ENCODE results near the gene GRID1.

Gene GRID1

DNA sequence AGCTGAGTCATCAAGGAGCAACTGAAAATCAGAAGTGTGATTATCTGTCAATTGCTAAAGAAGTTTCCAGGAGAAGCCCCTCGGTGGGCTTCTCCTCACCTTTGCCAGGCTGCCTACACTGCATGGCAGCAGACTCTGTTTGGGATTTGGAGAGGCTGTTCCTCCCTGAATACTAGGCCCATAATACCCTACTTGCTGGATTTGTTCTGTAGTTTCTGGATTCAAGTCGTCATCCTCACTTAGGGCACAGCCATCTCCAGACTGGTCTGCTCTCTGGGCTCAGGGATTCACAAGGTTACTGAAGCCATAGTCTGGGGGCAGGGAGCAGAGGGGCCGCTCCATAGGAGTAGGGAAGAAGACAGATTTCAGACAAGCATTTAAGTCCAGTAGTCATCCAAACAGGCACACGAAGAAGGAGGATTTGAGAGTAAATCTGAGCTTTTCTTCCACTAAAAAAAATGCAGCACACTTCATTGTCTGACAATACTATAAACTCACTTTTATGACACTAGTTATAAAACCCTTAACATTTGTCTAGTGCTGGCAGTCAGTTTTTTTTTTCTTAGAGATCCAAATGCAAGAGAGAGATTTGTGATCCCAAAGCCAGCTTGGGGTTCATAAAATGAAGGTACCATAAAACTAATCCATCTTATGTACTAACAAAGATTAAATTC lies 723.3 kb downstream of the GRID1 start:
- Histone ChIP-seq H3K9me2 (ENCODE audit: low read depth, low read length) (no peaks in the 10 kb centered on the region), H3K4me3 (ENCODE audit: low read depth, low read length, poor library complexity, severe bottlenecking) (no peak overlapping the region), H3K9me3 (ENCODE audit: low read length) (no peaks in the 10 kb centered on the region), H3K36me3 (ENCODE audit: insufficient read depth, low read length) (no peaks in the 10 kb centered on the region), H3K4me2 (ENCODE audit: low read length) (no peak overlapping the region), H3K4me1 (ENCODE audit: insufficient read depth, low read length, severe bottlenecking) (no peaks in the 10 kb centered on the region), H3F3A (ENCODE audit: insufficient read depth, low read length) (no peaks in the 10 kb centered on the region), H3K9ac (ENCODE audit: low read length) (no peak overlapping the region), H3K27me3 (ENCODE audit: insufficient read depth, low read length) (no peaks in the 10 kb centered on the region), H2AFZ (ENCODE audit: low read length) (no peak overlapping the region), H3K27ac (ENCODE audit: low read depth, low read length, poor library complexity, severe bottlenecking) (no peak overlapping the region), H4K20me1 (ENCODE audit: insufficient read depth, low read length) (no peaks in the 10 kb centered on the region), H3K79me2 (ENCODE audit: insufficient read depth, low read length) (no peaks in the 10 kb centered on the region)
- TF ChIP-seq EZH2 (IDR thresholded peaks at IDR 0.05; ENCODE audit: borderline replicate concordance, low read length) = no peak
- TF ChIP-seq, protein P1, sequence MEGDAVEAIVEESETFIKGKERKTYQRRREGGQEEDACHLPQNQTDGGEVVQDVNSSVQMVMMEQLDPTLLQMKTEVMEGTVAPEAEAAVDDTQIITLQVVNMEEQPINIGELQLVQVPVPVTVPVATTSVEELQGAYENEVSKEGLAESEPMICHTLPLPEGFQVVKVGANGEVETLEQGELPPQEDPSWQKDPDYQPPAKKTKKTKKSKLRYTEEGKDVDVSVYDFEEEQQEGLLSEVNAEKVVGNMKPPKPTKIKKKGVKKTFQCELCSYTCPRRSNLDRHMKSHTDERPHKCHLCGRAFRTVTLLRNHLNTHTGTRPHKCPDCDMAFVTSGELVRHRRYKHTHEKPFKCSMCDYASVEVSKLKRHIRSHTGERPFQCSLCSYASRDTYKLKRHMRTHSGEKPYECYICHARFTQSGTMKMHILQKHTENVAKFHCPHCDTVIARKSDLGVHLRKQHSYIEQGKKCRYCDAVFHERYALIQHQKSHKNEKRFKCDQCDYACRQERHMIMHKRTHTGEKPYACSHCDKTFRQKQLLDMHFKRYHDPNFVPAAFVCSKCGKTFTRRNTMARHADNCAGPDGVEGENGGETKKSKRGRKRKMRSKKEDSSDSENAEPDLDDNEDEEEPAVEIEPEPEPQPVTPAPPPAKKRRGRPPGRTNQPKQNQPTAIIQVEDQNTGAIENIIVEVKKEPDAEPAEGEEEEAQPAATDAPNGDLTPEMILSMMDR (IDR thresholded peaks at IDR 0.05; ENCODE audit: low read length) = no peak

- H3K9ac ChIP-seq (ENCODE audit: low read length) = no peak overlapping the region
- H3K79me2 ChIP-seq (ENCODE audit: insufficient read depth, low read length) = no peaks in the 10 kb centered on the region
- no peaks in the 10 kb centered on the region for H3F3A ChIP-seq (ENCODE audit: insufficient read depth, low read length)
- H4K20me1 ChIP-seq (ENCODE audit: insufficient read depth, low read length) = no peaks in the 10 kb centered on the region
- no peak for TF ChIP-seq EZH2 (IDR thresholded peaks at IDR 0.05; ENCODE audit: borderline replicate concordance, low read length)
- TF ChIP-seq, protein P1 (IDR thresholded peaks at IDR 0.05; ENCODE audit: low read length) = no peak
- no peak overlapping the region for H3K4me2 ChIP-seq (ENCODE audit: low read length)
- no peak overlapping the region for H3K27ac ChIP-seq (ENCODE audit: low read depth, low read length, poor library complexity, severe bottlenecking)
- no peaks in the 10 kb centered on the region for H3K9me2 ChIP-seq (ENCODE audit: low read depth, low read length)
- no peaks in the 10 kb centered on the region for H3K4me1 ChIP-seq (ENCODE audit: insufficient read depth, low read length, severe bottlenecking)
- no peaks in the 10 kb centered on the region for H3K9me3 ChIP-seq (ENCODE audit: low read length)
- no peak overlapping the region for H3K4me3 ChIP-seq (ENCODE audit: low read depth, low read length, poor library complexity, severe bottlenecking)
- H2AFZ ChIP-seq (ENCODE audit: low read length) = no peak overlapping the region
- no peaks in the 10 kb centered on the region for H3K27me3 ChIP-seq (ENCODE audit: insufficient read depth, low read length)
- H3K36me3 ChIP-seq (ENCODE audit: insufficient read depth, low read length) = no peaks in the 10 kb centered on the region
These were observed 724.0 kb downstream of the GRID1 start for GRCh38 chr10:85642421-85643170.

GRCh38 chr10:85642082-85642420 lies 724.5 kb downstream of the GRID1 start:
- no peaks in the 10 kb centered on the region for H3K9me2 ChIP-seq (ENCODE audit: low read depth, low read length)
- H3K4me1 ChIP-seq (ENCODE audit: insufficient read depth, low read length, severe bottlenecking) = no peaks in the 10 kb centered on the region
- no peak overlapping the region for H2AFZ ChIP-seq (ENCODE audit: low read length)
- H3K27me3 ChIP-seq (ENCODE audit: insufficient read depth, low read length) = no peaks in the 10 kb centered on the region
- H3K36me3 ChIP-seq (ENCODE audit: insufficient read depth, low read length) = no peaks in the 10 kb centered on the region
- TF ChIP-seq, protein P1 (IDR thresholded peaks at IDR 0.05; ENCODE audit: low read length) = no peak
- TF ChIP-seq EZH2 (IDR thresholded peaks at IDR 0.05; ENCODE audit: borderline replicate concordance, low read length) = no peak
- no peak overlapping the region for H3K4me3 ChIP-seq (ENCODE audit: low read depth, low read length, poor library complexity, severe bottlenecking)
- no peaks in the 10 kb centered on the region for H3F3A ChIP-seq (ENCODE audit: insufficient read depth, low read length)
- no peak overlapping the region for H3K4me2 ChIP-seq (ENCODE audit: low read length)
- no peak overlapping the region for H3K27ac ChIP-seq (ENCODE audit: low read depth, low read length, poor library complexity, severe bottlenecking)
- no peak overlapping the region for H3K9ac ChIP-seq (ENCODE audit: low read length)
- no peaks in the 10 kb centered on the region for H4K20me1 ChIP-seq (ENCODE audit: insufficient read depth, low read length)
- H3K79me2 ChIP-seq (ENCODE audit: insufficient read depth, low read length) = no peaks in the 10 kb centered on the region
- H3K9me3 ChIP-seq (ENCODE audit: low read length) = no peaks in the 10 kb centered on the region
